CD4-positive, alpha-beta T cell treated with Interleukin-6 for 4 hours (primary cell): ENCODE measurements around the gene FN3K.
A peak's percentile ranks its signal among the peaks of the same experiment; 100 is the strongest.
"Not testable (repeated sequence)": the region's sequence is repeated elsewhere in the genome, so short reads cannot be mapped to it uniquely, and the experiment has no call there.

ENCODE experiments used
- DNase-seq: peaks from one replicate; pipeline ENCODE4 v3.0.0-alpha.2; 2020; ENCODE audit warnings: mixed read lengths

The FN3K gene

GRCh38 chr17:82737967-82738877, 2.8 kb downstream of the FN3K start:
- DNase-seq, result no peak

GRCh38 chr17:82740906-82741759, 5.7 kb downstream of the FN3K start:
- DNase-seq, result no peak

GRCh38 chr17:82743344-82744219, 8.2 kb downstream of the FN3K start:
- DNase-seq, result no peak

- not testable (repeated sequence) for DNase-seq
Observed at GRCh38 chr17:82744736-82745135, 9.3 kb downstream of the FN3K start.

DNA sequence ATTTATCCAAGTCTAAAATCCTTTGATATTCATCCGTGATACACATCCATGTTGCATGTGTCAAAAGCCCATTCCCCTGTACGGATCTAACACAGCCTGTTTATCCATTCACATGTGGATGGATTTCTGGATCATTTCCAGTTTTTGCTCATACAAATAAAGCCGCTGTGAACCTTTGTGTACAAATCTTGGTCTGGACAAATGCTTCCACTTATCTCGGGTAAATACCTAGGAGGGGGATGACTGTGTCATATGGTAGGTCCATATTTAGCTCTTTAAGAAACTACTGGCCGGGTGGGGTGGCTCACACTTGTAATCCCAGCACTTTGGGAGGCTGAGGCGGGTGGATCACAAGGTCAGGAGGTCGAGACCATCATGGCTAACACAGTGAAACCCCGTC, 10.1 kb downstream of the FN3K start:
- DNase-seq, result no peak

DNA sequence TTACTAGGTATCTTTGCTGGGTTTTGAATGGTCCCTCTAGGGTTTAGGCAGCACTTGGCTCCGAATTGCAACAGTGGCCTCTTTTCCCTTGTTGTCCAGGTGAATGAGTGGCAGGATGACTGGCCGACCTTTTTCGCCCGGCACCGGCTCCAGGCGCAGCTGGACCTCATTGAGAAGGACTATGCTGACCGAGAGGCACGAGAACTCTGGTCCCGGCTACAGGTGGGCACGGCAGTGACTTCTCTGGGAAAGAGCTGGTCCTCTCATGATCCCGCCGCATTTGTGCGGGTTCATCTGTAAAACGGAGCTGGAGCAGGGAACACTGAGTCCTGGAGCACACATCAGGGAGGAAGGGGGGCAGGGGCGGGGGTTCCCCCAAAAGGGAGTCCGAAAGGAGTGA, 13.3 kb downstream of the FN3K start:
- no peak for DNase-seq

DNA sequence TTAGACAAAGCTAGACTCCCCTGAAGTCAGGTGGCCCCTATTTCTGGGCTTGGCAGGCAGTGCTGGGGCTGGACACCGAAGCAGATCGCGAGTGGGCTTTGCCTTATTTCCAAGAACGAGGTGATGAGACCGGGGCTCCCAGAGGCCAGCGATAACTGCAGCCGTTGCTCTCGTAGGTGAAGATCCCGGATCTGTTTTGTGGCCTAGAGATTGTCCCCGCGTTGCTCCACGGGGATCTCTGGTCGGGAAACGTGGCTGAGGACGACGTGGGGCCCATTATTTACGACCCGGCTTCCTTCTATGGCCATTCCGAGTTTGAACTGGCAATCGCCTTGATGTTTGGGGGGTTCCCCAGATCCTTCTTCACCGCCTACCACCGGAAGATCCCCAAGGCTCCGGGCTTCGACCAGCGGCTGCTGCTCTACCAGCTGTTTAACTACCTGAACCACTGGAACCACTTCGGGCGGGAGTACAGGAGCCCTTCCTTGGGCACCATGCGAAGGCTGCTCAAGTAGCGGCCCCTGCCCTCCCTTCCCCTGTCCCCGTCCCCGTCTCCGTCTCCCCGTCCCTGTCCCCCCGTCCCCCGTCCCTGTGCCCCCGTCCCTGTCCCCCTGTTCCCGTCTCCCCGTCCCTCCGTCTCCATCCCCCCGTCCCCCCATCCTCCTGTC, 15.0 kb downstream of the FN3K start:
- no peak for DNase-seq

GRCh38 chr17:82751171-82751570, 15.8 kb downstream of the FN3K start:
- no peak for DNase-seq

DNA sequence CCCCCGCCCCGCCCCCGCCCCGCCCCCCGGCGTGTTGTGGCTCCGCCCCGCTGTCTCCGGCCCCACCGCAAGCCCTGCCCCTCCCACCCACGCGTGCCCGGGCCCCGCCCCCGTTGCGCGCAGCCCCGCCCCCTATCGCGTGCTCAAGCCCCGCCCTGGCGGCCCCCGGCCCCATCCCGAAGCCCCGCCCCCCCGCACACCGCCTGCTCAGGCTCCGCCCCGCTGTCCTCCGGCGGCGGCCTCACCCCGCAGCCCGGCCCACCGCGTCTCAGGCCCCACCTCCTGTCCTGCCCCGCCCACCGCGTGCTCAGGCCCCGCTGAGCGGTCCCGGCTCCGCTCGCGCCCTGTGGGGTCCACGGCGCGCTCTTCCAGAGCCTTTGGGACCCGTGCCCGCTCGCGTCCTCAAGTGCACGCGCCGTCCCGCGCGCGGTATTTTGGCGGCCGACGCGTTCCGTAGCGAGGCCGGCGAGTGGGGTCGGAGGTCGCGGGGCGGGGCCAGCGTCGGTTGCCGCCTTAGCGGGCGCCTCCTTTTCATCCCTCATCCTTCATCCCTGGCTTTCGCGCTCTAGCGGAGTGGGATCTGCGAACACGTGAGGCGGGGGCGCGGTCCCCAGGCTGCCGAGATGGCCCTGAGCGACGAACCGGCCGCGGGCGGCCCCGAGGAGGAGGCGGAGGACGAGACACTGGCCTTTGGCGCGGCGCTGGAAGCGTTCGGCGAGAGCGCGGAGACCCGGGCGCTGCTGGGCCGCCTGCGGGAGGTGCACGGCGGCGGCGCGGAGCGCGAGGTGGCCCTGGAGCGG, 16.4 kb downstream of the FN3K start, which contains the start of gene TBCD:
Gene TBCD (plus strand): TSS at position 495 of the 800 bp plus-strand sequence. CDS start 129 bp downstream, at position 624.
- peak; percentile 93 for DNase-seq

DNA sequence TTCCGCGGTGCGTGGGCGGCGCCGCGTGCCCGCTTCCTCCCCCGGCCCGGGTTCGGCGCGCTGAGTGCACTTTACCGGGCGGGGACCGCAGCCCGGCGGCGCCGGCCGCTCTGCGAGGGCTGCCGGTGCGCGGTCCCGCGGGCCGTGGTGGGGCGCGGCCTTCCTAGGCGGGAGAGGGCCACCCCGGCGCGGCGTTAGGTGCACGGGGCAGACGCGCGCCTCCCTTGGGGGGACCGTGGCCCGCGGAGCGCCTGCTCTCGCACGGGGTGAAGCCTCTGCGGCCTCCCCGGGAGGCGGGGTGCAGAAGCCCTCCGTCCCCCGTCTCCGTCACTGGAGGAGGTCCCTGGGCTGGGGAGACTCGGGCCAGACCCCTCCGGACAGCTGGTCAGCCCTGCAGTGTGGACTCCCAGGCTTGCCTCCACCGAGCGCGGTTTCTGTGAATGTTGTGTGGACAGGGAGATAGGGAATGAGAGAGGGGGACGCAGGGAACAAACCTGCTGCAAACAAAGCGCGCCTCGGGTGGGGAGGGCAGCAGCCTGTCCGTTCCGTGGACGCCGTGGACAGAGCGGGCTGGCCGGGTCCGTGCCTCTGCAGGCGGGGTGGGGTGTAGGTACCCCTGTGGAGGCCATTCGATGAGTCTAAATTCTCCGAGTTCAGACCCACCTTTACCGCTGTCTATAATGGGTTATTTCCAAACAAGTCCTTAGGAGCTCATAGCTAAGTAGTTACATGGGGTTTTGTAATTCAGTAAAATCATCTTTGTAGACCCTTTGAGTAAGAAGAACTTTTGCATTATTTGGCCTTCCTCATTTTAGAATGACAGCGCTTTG, 17.2 kb downstream of the FN3K start:
- no peak for DNase-seq

DNA sequence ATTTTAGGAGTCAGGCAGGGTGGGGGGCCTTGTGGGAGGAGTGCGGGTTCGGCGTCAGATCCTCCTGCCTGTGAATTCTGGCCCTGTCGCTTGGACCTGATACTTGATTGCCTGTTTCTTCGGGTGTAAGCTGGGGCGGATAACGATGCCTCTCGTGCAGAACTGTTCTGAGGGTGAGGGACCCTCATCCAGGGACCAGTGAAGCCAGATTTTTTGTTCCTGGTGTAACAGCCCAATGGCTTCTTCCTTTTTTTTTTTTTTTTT, 17.7 kb downstream of the FN3K start:
- DNase-seq, result no peak

GRCh38 chr17:82754297-82755208, 19.1 kb downstream of the FN3K start:
- DNase-seq, result no peak

- no peak for DNase-seq
Observed at GRCh38 chr17:82756166-82756565, 20.8 kb downstream of the FN3K start.

GRCh38 chr17:82765371-82765770, 30.0 kb downstream of the FN3K start:
- no peak for DNase-seq

DNA sequence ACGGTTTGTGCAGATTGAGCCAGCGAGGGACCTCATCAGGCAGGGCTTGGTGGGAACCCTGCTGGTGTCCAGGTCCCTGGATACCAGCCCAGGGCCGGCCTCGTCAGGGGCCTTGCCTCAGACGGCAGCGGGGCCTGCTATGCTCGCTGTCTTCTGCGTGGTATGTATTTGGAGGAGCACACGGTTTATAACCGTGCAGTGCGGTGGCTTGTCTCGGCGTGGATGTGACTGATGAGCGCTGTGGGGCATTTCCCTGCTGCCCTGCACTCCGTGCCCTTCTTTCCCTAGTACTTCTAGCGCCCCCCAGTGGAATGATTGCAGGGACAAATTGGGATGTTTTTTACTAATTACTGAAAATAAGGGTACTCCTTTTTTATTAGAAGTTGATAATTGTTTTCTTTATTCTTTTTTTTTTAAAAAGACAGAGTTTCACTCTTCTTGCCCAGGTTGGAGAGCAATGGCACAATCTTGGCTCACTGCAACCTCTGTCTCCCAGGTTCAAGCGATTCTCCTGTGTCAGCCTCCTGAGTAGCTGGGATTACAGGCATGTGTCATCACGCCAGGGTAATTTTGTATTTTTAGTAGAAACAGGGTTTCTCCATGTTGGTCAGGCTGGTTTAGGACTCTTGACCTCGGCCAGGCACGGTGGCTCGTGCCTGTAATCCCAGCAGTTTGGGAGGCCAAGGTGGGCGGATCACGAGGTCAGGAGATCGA, 31.8 kb downstream of the FN3K start:
- peak; percentile 51 for DNase-seq

DNA sequence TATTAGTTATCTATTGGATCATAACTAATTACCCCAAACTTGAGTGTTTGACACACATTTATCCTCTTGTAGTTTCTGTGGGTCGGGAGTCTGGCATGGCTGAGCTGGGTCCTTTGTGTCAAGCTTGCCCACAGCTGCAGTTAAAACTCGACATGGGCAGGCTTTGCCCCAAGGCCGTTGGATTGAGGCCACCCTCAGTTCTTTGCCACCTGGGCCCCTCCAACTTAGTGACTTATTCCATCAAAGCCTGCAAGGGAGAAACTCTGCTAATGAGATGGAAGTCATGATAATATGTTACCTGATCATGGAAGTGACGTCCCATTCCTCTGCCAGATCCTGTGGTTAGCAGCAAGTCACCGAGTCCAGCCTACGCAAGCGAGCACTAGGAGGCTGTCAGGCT, 33.6 kb downstream of the FN3K start:
- DNase-seq, result no peak

DNA sequence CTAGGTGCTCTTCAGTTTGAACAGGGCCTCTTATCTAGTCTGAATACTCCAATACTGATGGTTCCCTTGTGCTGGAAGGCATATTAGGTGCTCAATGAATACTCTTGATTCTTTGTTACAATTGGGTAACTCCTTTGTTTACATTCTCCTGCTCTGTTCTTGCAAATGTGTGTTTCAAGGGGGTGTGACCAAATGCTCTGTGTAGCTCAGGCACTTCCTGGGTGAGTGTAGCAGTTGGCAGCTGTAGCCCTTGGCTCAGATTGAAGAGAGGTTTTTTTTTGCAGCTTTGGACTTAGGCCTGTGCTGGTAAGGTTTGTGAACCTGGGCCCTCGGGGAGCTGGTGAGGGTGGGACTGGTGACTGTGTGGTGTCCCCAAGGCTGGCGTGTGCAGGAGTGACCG, 36.6 kb downstream of the FN3K start:
- no peak for DNase-seq

DNA sequence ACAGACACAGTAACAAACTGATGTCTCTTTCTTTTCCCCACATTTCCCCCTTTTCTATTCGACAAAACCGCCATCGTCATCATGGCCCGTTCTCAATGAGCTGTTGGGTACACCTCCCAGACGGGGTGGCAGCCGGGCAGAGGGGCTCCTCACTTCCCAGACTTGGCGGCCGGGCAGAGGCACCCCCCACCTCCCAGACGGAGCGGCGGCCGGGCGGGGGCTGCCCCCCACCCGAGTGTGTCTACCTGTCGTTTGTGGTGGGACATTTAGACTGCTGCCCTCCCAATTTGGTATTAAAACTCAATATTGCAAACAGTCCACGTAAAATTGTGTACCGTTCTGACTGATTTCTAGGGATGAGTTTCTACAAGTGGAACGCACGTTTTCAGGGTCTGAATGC, 39.0 kb downstream of the FN3K start:
- DNase-seq, result not testable (repeated sequence)
